ENCODE measurements around the gene CRTAC1. TPM values are rescaled to one million over a fixed set of nuclear protein-coding genes. Genes with fewer than 3 reads are reported as not detected.
A peak's percentile ranks its signal among the peaks of the same experiment; 100 is the strongest.

The CRTAC1 gene
- total RNA-seq, 1 donor from 2014 or later: 0.06 TPM

GRCh38 chr10:97886286-97886685 lies 144.1 kb downstream of the CRTAC1 start:
- no peak for TF ChIP-seq CTCF (conservative IDR thresholded peaks at IDR 0.05; ENCODE audit: low read depth, low read length)
- DNase-seq (ENCODE audit: low read depth): no peak
- no peak overlapping the region for H3K4me3 ChIP-seq (ENCODE audit: low read depth, low read length)

DNA sequence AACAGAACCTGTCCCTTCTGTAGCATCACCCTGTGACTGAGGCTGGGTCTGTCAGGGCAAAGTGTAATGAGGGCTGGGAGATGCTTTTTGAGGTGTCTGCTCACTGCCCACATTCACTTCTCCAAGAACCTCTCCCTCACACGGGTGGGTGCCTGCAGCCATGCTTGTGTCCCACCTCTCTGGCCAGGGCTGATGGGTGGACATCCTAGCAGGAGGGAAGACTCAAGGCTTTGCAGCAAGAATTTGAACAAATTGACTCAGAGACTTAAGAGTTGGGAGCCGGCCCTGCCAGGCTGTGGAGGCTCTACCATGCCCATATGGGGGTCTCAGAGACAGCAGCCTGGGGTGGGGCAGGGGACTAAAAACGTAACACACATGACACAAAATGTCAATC lies 147.3 kb downstream of the CRTAC1 start:
- no peak for TF ChIP-seq CTCF (conservative IDR thresholded peaks at IDR 0.05; ENCODE audit: low read depth, low read length)
- H3K4me3 ChIP-seq (ENCODE audit: low read depth, low read length): no peak overlapping the region
- DNase-seq (ENCODE audit: low read depth): no peak

DNA sequence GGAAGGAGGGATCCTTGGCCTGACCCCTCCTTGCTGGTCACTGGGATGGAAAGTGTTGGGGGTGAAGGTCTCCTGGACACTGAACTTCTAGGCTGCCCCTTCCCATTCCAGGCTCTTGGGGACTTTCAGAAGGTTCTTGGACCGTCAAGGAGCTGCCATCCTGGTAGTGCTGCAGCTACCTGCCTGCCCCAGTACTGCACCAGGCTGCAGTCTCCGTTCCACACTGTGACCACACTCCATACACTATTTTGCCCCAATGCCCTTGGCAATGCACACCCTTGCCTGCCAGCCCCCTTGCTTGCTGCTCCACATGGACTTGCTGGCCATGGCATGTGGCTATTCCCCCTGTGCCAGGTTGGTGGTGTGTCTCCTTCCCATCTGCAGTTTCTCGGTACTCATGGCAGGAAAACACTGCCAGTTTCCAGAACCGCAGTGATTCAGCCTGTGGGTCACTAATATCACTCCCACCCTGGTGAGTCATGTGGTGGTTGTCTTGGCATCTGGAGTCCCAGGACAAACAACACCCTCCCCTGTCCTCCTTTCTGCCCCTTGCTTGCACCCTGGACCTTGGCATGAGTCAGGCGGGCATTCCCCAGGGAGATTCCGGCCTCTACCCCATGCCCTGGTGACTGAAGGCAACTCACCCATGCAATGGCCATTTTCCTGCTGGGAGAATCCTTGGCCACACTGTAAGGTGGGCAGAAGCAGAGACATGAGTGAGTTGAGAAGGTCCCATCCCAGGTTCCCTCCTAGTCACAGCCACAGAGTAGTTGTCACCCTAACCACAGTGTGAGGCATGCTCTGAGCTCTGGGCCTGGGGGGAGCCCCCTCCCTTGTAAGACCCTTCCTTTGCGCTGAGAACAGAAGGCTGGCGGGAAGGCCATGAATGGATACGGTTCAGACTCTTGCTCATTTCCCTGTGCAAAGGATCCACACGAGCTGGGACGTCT lies 148.0 kb downstream of the CRTAC1 start:
- DNase-seq (ENCODE audit: low read depth): peak; percentile 100
- TF ChIP-seq CTCF (conservative IDR thresholded peaks at IDR 0.05; ENCODE audit: low read depth, low read length): no peak
- no peak overlapping the region for H3K4me3 ChIP-seq (ENCODE audit: low read depth, low read length)

GRCh38 chr10:97880109-97880508 lies 150.3 kb downstream of the CRTAC1 start:
- no peak for DNase-seq (ENCODE audit: low read depth)
- TF ChIP-seq CTCF (conservative IDR thresholded peaks at IDR 0.05; ENCODE audit: low read depth, low read length): no peak
- H3K4me3 ChIP-seq (ENCODE audit: low read depth, low read length): no peak overlapping the region

DNA sequence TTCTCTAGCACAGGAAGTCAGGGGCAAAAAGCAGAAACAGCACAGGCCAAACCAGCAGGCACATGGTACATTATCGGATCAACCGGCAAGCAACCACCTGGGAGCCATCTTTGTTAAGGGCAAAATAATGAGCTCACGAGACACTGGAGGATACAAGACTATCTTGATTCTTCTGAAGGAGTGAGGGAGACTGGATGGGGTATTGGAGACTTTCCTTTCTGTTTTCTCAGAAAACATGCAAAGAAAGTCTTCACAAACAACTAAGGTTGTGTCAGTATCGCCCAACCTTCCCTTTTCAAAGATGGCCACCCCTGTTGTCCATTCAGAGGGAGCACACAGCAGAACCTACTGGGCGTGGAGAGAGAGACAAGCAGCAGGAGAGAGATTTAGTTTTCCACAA lies 151.2 kb downstream of the CRTAC1 start:
- no peak for DNase-seq (ENCODE audit: low read depth)
- no peak overlapping the region for H3K4me3 ChIP-seq (ENCODE audit: low read depth, low read length)
- no peak for TF ChIP-seq CTCF (conservative IDR thresholded peaks at IDR 0.05; ENCODE audit: low read depth, low read length)

DNA sequence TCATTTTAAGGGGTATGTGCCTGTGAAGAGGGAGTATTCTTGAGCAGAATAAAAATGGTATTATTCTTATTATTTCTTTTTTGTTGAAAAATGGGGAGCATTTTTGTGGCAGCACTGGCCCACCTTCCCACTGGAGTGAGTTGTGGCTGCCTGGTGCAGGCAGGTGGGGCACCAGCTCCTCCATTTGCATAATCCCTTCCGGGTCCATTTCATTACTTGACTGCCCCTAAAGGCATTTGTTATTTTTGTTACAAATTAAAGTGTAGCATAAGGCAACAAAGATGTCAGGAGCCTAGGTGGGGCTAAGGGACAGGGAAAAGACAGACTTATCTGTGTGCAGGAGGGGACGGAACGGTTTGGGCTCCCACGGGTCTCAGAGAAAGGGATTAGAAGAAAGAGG lies 154.0 kb downstream of the CRTAC1 start:
- no peak for DNase-seq (ENCODE audit: low read depth)
- no peak overlapping the region for H3K4me3 ChIP-seq (ENCODE audit: low read depth, low read length)
- no peak for TF ChIP-seq CTCF (conservative IDR thresholded peaks at IDR 0.05; ENCODE audit: low read depth, low read length)

DNA sequence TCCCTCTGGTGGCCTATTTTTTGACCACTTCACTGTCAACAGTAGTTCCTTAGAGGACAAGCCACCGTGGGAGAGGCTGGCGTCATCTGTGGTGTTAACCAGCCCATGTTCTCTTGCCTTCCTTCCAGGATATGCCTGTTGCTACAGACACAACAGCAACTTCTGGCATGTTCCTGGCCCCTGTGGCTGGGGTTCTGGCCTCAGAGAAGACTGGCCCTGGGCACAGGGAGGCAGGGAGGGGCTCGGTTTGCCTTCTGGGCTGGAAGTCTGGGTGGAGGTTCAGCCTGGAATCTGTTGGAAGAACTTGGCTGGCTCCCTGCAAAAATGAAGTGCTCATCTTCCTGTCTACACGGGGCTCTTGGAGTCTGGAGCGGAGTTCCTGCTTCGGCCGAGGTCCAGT lies 155.0 kb downstream of the CRTAC1 start:
- no peak overlapping the region for H3K4me3 ChIP-seq (ENCODE audit: low read depth, low read length)
- no peak for DNase-seq (ENCODE audit: low read depth)
- TF ChIP-seq CTCF (conservative IDR thresholded peaks at IDR 0.05; ENCODE audit: low read depth, low read length): no peak
